SK-N-SH (cell line): Measurements from ENCODE around the gene TAF11. TPM values are rescaled to one million over a fixed set of nuclear protein-coding genes. Genes with fewer than 3 reads are reported as not detected.

Experiments used
- CTCF ChIA-PET: fragments of 300-600, 350-600 bp; formaldehyde crosslinking; extraction: SDS; loops from one replicate; lab custom pipeline; 2021; lab: Yijun Ruan, JAX
- POLR2A ChIA-PET: fragments of 350-600 bp; sonication (Branson Sonifier 250); formaldehyde crosslinking; extraction: SDS; loops from one replicate; lab custom pipeline; 2020; ENCODE audit warnings: antibody characterized with exemption, inconsistent platforms; lab: Yijun Ruan, JAX
- DNase-seq: peaks from one replicate; pipeline ENCODE4 v3.0.0; 2012
- H2AFZ ChIP-seq: fragments of 200-600 bp; sonication (generic); 2 replicates; pipeline ENCODE4 v1.8.1; 2016; ENCODE audit warnings: antibody characterized with exemption, mild to moderate bottlenecking, low read depth
- H3F3A ChIP-seq: fragments of 200-600 bp; sonication (generic); replicated peaks from 2 replicates; pipeline ENCODE3; 2016; ENCODE audit warnings: antibody characterized with exemption, mild to moderate bottlenecking; ENCODE audit not compliant: insufficient read depth
- H3K27ac ChIP-seq, 2 experiments: fragments of 200-500 bp in 1 of 2; fragments of 200-600 bp in 1 of 2; sonication (Bioruptor generic) in 1 of 2; sonication (generic), shearing (Covaris generic) in 1 of 2; 2 replicates each; pipeline versions ENCODE4 v1.5.1 to v1.6.1; 2014 to 2016; ENCODE audit warnings: low read depth in 2 of 2, inconsistent platforms in 1 of 2, low read length in 1 of 2, mild to moderate bottlenecking in 1 of 2, mixed read lengths in 1 of 2
- H3K27me3 ChIP-seq: fragments of 200-600 bp; sonication (generic), shearing (Covaris generic); 2 replicates; pipeline ENCODE4 v1.6.1; 2016; ENCODE audit warnings: mixed run types; ENCODE audit not compliant: insufficient read depth
- H3K36me3 ChIP-seq, 2 experiments: fragments of 200-500 bp in 1 of 2; fragments of 200-600 bp in 1 of 2; sonication (Bioruptor generic) in 1 of 2; sonication (generic) in 1 of 2; replicated peaks in 1 of 2; 2 replicates each; pipeline versions ENCODE3 to v1.5.1; 2014 to 2016; ENCODE audit warnings: low read length in 1 of 2, mild to moderate bottlenecking in 1 of 2; ENCODE audit not compliant: insufficient read depth in 2 of 2, control insufficient read depth in 1 of 2
- H3K4me1 ChIP-seq, 2 experiments: fragments of 200-500 bp in 1 of 2; fragments of 200-600 bp in 1 of 2; sonication (Bioruptor generic) in 1 of 2; sonication (generic), shearing (Covaris generic) in 1 of 2; 2 replicates each; pipeline versions ENCODE4 v1.5.1 to v1.6.1; 2014 to 2016; ENCODE audit warnings: low read depth in 1 of 2, low read length in 1 of 2, mixed run types in 1 of 2; ENCODE audit not compliant: insufficient read depth in 2 of 2, control insufficient read depth in 1 of 2
- H3K4me2 ChIP-seq: fragments of 200-600 bp; sonication (generic), shearing (Covaris generic); 2 replicates; pipeline ENCODE4 v1.6.1; 2017; ENCODE audit warnings: mixed run types
- H3K4me3 ChIP-seq, 2 experiments: fragments of 200-500 bp in 1 of 2; fragments of 200-600 bp in 1 of 2; sonication (Bioruptor generic) in 1 of 2; sonication (generic), shearing (Covaris generic) in 1 of 2; 2 replicates each; pipeline versions ENCODE4 v1.5.1 to v1.8.1; 2014 to 2016; ENCODE audit warnings: low read depth in 2 of 2, inconsistent platforms in 1 of 2, low read length in 1 of 2, mild to moderate bottlenecking in 1 of 2, mixed read lengths in 1 of 2, moderate library complexity in 1 of 2
- H3K79me2 ChIP-seq: fragments of 200-600 bp; sonication (generic); 2 replicates; pipeline ENCODE4 v1.8.1; 2017; ENCODE audit warnings: mild to moderate bottlenecking; ENCODE audit not compliant: insufficient read depth
- H3K9ac ChIP-seq: fragments of 200-600 bp; sonication (generic); 2 replicates; pipeline ENCODE4 v1.6.1; 2017; ENCODE audit warnings: mixed run types
- H3K9me2 ChIP-seq: fragments of 200-600 bp; sonication (generic); 2 replicates; pipeline ENCODE4 v1.6.1; 2017; ENCODE audit warnings: mixed run types
- H3K9me3 ChIP-seq: fragments of 200-600 bp; sonication (generic); 2 replicates; pipeline ENCODE4 v1.6.1; 2017; ENCODE audit warnings: mixed run types, mild to moderate bottlenecking, moderate library complexity
- H4K20me1 ChIP-seq: fragments of 200-600 bp; sonication (generic); 2 replicates; pipeline ENCODE4 v1.6.1; 2017; ENCODE audit warnings: mild to moderate bottlenecking, mixed run types; ENCODE audit not compliant: insufficient read depth
- CHD2 ChIP-seq: fragments of 150-350 bp; IDR thresholded peaks from 2 replicates; pipeline ENCODE4 v1.6.1; 2018; ENCODE audit warnings: low read length; ENCODE audit not compliant: partially characterized antibody
- ELF1 ChIP-seq: IDR thresholded peaks from 2 replicates; pipeline ENCODE4 v1.4.0; 2012
- EZH2phosphoT487 ChIP-seq: fragments of 200-600 bp; sonication (generic); IDR thresholded peaks from 2 replicates; pipeline ENCODE4 v1.6.1; 2017; ENCODE audit warnings: low read depth, mixed run types, mild to moderate bottlenecking, antibody characterized with exemption, moderate library complexity, borderline replicate concordance
- FOXJ3 ChIP-seq: sonication (generic); formaldehyde crosslinking; IDR thresholded peaks from 2 replicates; pipeline ENCODE4 v1.5.1; 2020; ENCODE audit warnings: mild to moderate bottlenecking, missing genetic modification reagents
- FOXM1 ChIP-seq: IDR thresholded peaks from 2 replicates; pipeline ENCODE4 v1.4.0; 2012; ENCODE audit warnings: low read depth, mild to moderate bottlenecking
- JUND ChIP-seq: IDR thresholded peaks from 2 replicates; pipeline ENCODE4 v1.4.0; 2012
- MEF2A ChIP-seq: IDR thresholded peaks from 2 replicates; pipeline ENCODE4 v1.4.0; 2012; ENCODE audit warnings: low read depth, borderline replicate concordance
- MXI1 ChIP-seq: IDR thresholded peaks from 2 replicates; pipeline ENCODE4 v1.6.1; 2012; ENCODE audit warnings: mild to moderate bottlenecking, low read depth, low read length, improper control_type of control experiment
- NFIC ChIP-seq: IDR thresholded peaks from 2 replicates; pipeline ENCODE4 v1.4.0; 2012; ENCODE audit warnings: borderline replicate concordance
- POLR2AphosphoS5 ChIP-seq: IDR thresholded peaks from 2 replicates; pipeline ENCODE4 v1.6.1; 2012; ENCODE audit warnings: low read depth, low read length
- RAD21 ChIP-seq: IDR thresholded peaks from 2 replicates; pipeline ENCODE4 v1.6.1; 2012; ENCODE audit warnings: mild to moderate bottlenecking, low read length
- RCOR1 ChIP-seq: fragments of 150-350 bp; IDR thresholded peaks from 2 replicates; pipeline ENCODE4 v1.6.1; 2017; ENCODE audit warnings: antibody characterized with exemption, low read length
- RXRA ChIP-seq: IDR thresholded peaks from 2 replicates; pipeline ENCODE4 v1.4.0; 2012; ENCODE audit warnings: low read depth, mild to moderate bottlenecking, borderline replicate concordance
- TCF12 ChIP-seq: IDR thresholded peaks from 2 replicates; pipeline ENCODE4 v1.4.0; 2012
- WGBS: methylation state at CpG from one replicate; pipeline ENCODE4 v1.1.6; 2017; ENCODE audit warnings: low lambda C conversion rate; 5-methylcytosine and 5-hydroxymethylcytosine counted together
- polyA plus RNA-seq, 3 experiments: library from polyadenylated mRNA; depleted of rRNA; stranded (reverse); fragments of >200 nt; gene quantifications; 2 replicates each; pipeline ENCODE4 v1.2.3, GENCODE V29; 2012
- TF ChIP-seq, protein P1 (sequence below): IDR thresholded peaks from 2 replicates; pipeline ENCODE4 v1.4.0; 2012; ENCODE audit warnings: low read depth, borderline replicate concordance
- TF ChIP-seq, protein P2 (sequence below): IDR thresholded peaks from 2 replicates; pipeline ENCODE4; 2012

TAF11 gene
- polyA plus RNA-seq, 1 of the 3 experiments (the other 2 are of a cell fraction), result 21.8 TPM

GRCh38 chr6:34930221-34930620 lies 42.4 kb upstream of the TAF11 start:
- no peak overlapping the region for H3K4me3 ChIP-seq
- H3K9me2 ChIP-seq, result no peaks in the 10 kb centered on the region
- H3K27ac ChIP-seq, result no peak overlapping the region
- H4K20me1 ChIP-seq, result no peaks in the 10 kb centered on the region
- no peaks in the 10 kb centered on the region for H3K27me3 ChIP-seq
- no peak for TF ChIP-seq RCOR1
- TF ChIP-seq, protein P1, sequence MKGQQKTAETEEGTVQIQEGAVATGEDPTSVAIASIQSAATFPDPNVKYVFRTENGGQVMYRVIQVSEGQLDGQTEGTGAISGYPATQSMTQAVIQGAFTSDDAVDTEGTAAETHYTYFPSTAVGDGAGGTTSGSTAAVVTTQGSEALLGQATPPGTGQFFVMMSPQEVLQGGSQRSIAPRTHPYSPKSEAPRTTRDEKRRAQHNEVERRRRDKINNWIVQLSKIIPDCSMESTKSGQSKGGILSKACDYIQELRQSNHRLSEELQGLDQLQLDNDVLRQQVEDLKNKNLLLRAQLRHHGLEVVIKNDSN, result no peak
- TF ChIP-seq RAD21, result no peak
- TF ChIP-seq CHD2, result no peak
- TF ChIP-seq RXRA, result no peak
- no peak for TF ChIP-seq POLR2AphosphoS5
- no peak for TF ChIP-seq NFIC
- TF ChIP-seq, protein P2, sequence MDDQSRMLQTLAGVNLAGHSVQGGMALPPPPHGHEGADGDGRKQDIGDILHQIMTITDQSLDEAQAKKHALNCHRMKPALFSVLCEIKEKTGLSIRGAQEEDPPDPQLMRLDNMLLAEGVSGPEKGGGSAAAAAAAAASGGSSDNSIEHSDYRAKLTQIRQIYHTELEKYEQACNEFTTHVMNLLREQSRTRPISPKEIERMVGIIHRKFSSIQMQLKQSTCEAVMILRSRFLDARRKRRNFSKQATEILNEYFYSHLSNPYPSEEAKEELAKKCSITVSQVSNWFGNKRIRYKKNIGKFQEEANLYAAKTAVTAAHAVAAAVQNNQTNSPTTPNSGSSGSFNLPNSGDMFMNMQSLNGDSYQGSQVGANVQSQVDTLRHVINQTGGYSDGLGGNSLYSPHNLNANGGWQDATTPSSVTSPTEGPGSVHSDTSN, result no peak
- TF ChIP-seq MEF2A, result no peak
- no peak for TF ChIP-seq MXI1
- DNase-seq, result no peak
- POLR2A ChIA-PET, result no interaction called here
- CTCF ChIA-PET, result no interaction called here
- no peak overlapping the region for H3K4me2 ChIP-seq
- peaks cover 5 to 8% of the 10 kb centered on the region in 2 experiments; a peak in 2 of 4 replicates for H3K4me1 ChIP-seq
- no peaks in the 10 kb centered on the region for H3K9me3 ChIP-seq
- WGBS, result 79% methylated on average over 3 of the region's 3 CpGs
- no peak overlapping the region for H2AFZ ChIP-seq
- no peak overlapping the region for H3K9ac ChIP-seq
- H3K79me2 ChIP-seq, result peaks cover 4% of the 10 kb centered on the region; the same call in 1 of the 2 replicates
- H3F3A ChIP-seq, result no peaks in the 10 kb centered on the region
- no peaks in the 10 kb centered on the region for H3K36me3 ChIP-seq

GRCh38 chr6:34929241-34929978 lies 41.6 kb upstream of the TAF11 start:
- TF ChIP-seq FOXJ3, result no peak
- TF ChIP-seq MXI1, result no peak
- no peak for TF ChIP-seq EZH2phosphoT487
- no peak for TF ChIP-seq ELF1
- TF ChIP-seq JUND, result no peak
- no peak for TF ChIP-seq TCF12
- no peak for TF ChIP-seq FOXM1
- Histone ChIP-seq H3K27me3 (no peaks in the 10 kb centered on the region), H3K9ac (no peak overlapping the region), H3K79me2 (peaks cover 4% of the 10 kb centered on the region; the same call in 1 of the 2 replicates), H4K20me1 (no peaks in the 10 kb centered on the region), H3K4me1 (peaks cover 5 to 8% of the 10 kb centered on the region in 2 experiments; a peak in 2 of 4 replicates), H3K4me3 (no peak overlapping the region), H3K27ac (no peak overlapping the region), H2AFZ (no peak overlapping the region), H3F3A (no peaks in the 10 kb centered on the region), H3K9me2 (no peaks in the 10 kb centered on the region), H3K9me3 (no peaks in the 10 kb centered on the region), H3K36me3 (no peaks in the 10 kb centered on the region), H3K4me2 (no peak overlapping the region)
- no peak for DNase-seq
- ChIA-PET POLR2A (no interaction called here), CTCF (no interaction called here)
- WGBS, result 78% methylated on average over 4 of the region's 4 CpGs
